Astrocyte (in vitro differentiated cells and primary cell): ENCODE results near the gene PTPRM. TPM values are rescaled to one million over a fixed set of nuclear protein-coding genes. Genes with fewer than 3 reads are reported as not detected.

ENCODE experiments used
- DNase-seq: peaks from one replicate; pipeline ENCODE4 v3.0.0-alpha.2; 2010; ENCODE audit warnings: low read depth
- FAIRE-seq: peaks from 2 replicates; lab custom pipeline; 2011; peaks lifted over from hg19 to GRCh38; lab: Jason Lieb, UNC
- H2AFZ ChIP-seq: 2 replicates; pipeline ENCODE4 v1.6.0; 2012; ENCODE audit warnings: low read depth, low read length, inconsistent platforms
- H3K27ac ChIP-seq: 2 replicates; pipeline ENCODE4 v1.5.1; 2011; ENCODE audit warnings: low read depth, low read length, inconsistent platforms
- H3K27me3 ChIP-seq: 2 replicates; pipeline ENCODE4 v1.6.0; 2011; ENCODE audit warnings: low read length, inconsistent platforms; ENCODE audit not compliant: insufficient read depth
- H3K36me3 ChIP-seq: 2 replicates; pipeline ENCODE4 v1.5.1; 2011; ENCODE audit warnings: low read length, inconsistent platforms; ENCODE audit not compliant: insufficient read depth
- H3K4me1 ChIP-seq: 2 replicates; pipeline ENCODE4 v1.5.1; 2011; ENCODE audit warnings: low read length, inconsistent platforms; ENCODE audit not compliant: insufficient read depth
- H3K4me2 ChIP-seq: 2 replicates; pipeline ENCODE4 v1.6.0; 2012; ENCODE audit warnings: low read length, inconsistent platforms
- H3K4me3 ChIP-seq: 2 replicates; pipeline ENCODE4 v1.5.1; 2011; ENCODE audit warnings: low read depth, mild to moderate bottlenecking, low read length, inconsistent platforms; ENCODE audit not compliant: insufficient read depth
- H3K79me2 ChIP-seq: 2 replicates; pipeline ENCODE4 v1.6.0; 2012; ENCODE audit warnings: mild to moderate bottlenecking, low read length, inconsistent platforms; ENCODE audit not compliant: insufficient read depth
- H3K9ac ChIP-seq: 2 replicates; pipeline ENCODE4 v1.6.0; 2012; ENCODE audit warnings: mild to moderate bottlenecking, low read length, inconsistent platforms
- H3K9me3 ChIP-seq: 2 replicates; pipeline ENCODE4 v1.5.1; 2012; ENCODE audit warnings: low read depth, mild to moderate bottlenecking, low read length, inconsistent platforms; ENCODE audit not compliant: insufficient read depth
- H4K20me1 ChIP-seq: 2 replicates; pipeline ENCODE4 v1.6.0; 2012; ENCODE audit warnings: low read length, inconsistent platforms; ENCODE audit not compliant: insufficient read depth
- H3K27ac Mint-ChIP-seq: one replicate; pipeline ENCODE4 v1.8.0; 2021; ENCODE audit warnings: mild to moderate bottlenecking, mixed read lengths; ENCODE audit not compliant: unreplicated experiment
- H3K27me3 Mint-ChIP-seq: one replicate; pipeline ENCODE4 v1.8.0; 2021; ENCODE audit warnings: low read depth, mixed read lengths; ENCODE audit not compliant: unreplicated experiment
- H3K36me3 Mint-ChIP-seq: one replicate; pipeline ENCODE4 v1.8.0; 2021; ENCODE audit warnings: low read depth, mixed read lengths; ENCODE audit not compliant: unreplicated experiment
- H3K4me1 Mint-ChIP-seq: one replicate; pipeline ENCODE4 v1.8.0; 2021; ENCODE audit warnings: low read depth, mixed read lengths; ENCODE audit not compliant: unreplicated experiment
- H3K4me3 Mint-ChIP-seq: one replicate; pipeline ENCODE4 v1.8.0; 2021; ENCODE audit warnings: mild to moderate bottlenecking, moderate library complexity, mixed read lengths; ENCODE audit not compliant: unreplicated experiment
- H3K9me3 Mint-ChIP-seq: one replicate; pipeline ENCODE4 v1.8.0; 2021; ENCODE audit warnings: mild to moderate bottlenecking, mixed read lengths; ENCODE audit not compliant: unreplicated experiment
- EZH2 ChIP-seq: IDR thresholded peaks from 2 replicates; pipeline ENCODE4 v1.6.1; 2012; ENCODE audit warnings: mild to moderate bottlenecking, low read length, inconsistent platforms; ENCODE audit not compliant: insufficient read depth
- total RNA-seq: library from RNA; stranded (reverse); gene quantifications from 2 replicates; pipeline ENCODE4 v1.2.1, GENCODE V29; 2021
- TF ChIP-seq, protein P1 (sequence below): IDR thresholded peaks from 2 replicates; pipeline ENCODE4 v1.5.1; 2011; ENCODE audit warnings: low read depth, mild to moderate bottlenecking, inconsistent platforms, low read length, moderate library complexity; ENCODE audit not compliant: insufficient read depth

PTPRM gene
- total RNA-seq, 1 donor from 2014 or later: 59.6 TPM

DNA sequence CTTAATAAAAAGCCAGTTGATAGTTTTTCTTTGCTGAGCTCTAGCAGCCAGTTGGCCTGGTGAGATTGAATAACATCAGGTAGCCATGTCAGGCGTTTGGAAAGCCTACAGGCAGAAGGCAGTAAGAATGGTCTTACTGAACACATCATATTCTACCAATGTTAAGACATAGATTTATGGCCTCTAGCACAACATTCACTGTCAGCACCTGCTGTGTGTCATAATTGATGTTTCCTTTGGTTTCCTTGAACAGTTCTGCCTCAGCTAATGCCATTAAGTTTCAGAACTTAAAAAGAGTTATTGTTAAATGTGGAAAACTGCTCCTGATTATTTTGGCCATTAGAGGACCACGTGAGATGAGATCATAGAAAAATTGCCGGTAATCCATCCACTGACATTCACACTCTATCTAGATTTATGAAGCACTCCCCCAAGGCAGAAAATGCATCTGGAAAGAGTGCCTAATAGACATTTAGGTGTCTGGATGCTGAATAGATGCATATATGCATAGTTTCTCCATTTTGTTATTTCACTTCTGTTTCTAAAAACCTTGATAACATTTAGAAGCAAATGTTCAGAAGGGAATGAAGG lies 434.7 kb downstream of the PTPRM start:
- FAIRE-seq: no peak
- peaks cover 2% of the 10 kb centered on the region for H3K36me3 Mint-ChIP-seq

DNA sequence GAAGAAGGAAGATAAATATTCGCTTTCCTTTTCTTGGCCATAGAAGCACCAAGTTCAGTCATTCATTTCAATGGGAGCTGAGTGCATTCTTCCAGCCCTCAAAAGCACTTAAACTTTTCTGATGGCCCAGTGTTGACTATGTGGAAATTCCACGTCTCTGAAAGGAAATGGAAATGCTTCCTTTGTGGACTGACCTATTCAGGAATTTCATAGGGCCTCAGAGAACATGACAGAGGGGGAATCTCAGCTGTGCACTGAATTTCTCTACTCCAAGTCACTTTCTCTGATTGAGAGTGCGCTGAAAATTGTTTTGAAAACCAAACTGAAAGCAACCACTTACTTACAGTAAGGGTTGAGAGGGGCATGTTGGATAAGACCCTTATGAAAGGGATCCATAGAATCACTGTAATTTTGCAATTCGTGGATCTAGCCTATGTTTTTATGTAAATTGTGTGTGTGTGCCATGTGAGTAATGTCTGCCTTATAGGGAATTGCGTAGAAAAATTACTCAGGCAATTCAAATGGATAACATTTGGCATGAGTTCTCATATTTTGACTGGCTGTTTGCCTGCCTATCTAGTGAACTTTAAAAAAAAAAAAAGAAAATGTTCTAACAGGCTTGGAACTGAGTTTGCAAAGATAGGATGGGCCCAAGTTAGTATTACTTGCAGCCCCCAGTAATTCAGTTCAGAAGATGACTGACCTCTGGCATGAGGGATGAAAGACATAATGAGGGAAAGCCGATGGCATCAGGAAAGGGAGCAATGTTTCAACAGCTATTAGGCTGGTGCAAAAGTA lies 437.0 kb downstream of the PTPRM start:
- Mint-ChIP-seq H3K4me3 (no peak overlapping the region), H3K36me3 (peaks cover 2% of the 10 kb centered on the region), H3K27me3 (no peaks in the 10 kb centered on the region), H3K4me1 (peaks cover 10% of the 10 kb centered on the region), H3K27ac (no peak overlapping the region), H3K9me3 (no peaks in the 10 kb centered on the region)
- TF ChIP-seq EZH2: no peak
- TF ChIP-seq, protein P1, sequence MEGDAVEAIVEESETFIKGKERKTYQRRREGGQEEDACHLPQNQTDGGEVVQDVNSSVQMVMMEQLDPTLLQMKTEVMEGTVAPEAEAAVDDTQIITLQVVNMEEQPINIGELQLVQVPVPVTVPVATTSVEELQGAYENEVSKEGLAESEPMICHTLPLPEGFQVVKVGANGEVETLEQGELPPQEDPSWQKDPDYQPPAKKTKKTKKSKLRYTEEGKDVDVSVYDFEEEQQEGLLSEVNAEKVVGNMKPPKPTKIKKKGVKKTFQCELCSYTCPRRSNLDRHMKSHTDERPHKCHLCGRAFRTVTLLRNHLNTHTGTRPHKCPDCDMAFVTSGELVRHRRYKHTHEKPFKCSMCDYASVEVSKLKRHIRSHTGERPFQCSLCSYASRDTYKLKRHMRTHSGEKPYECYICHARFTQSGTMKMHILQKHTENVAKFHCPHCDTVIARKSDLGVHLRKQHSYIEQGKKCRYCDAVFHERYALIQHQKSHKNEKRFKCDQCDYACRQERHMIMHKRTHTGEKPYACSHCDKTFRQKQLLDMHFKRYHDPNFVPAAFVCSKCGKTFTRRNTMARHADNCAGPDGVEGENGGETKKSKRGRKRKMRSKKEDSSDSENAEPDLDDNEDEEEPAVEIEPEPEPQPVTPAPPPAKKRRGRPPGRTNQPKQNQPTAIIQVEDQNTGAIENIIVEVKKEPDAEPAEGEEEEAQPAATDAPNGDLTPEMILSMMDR: no peak
- DNase-seq (peak; percentile 67), FAIRE-seq (no peak)
- Histone ChIP-seq H3K4me1 (peaks cover 3% of the 10 kb centered on the region), H3K79me2 (no peaks in the 10 kb centered on the region), H3K9ac (no peak overlapping the region), H2AFZ (no peak overlapping the region), H3K9me3 (no peaks in the 10 kb centered on the region), H4K20me1 (peaks cover 3% of the 10 kb centered on the region), H3K27ac (no peak overlapping the region), H3K36me3 (no peaks in the 10 kb centered on the region), H3K4me3 (no peak overlapping the region), H3K27me3 (no peaks in the 10 kb centered on the region), H3K4me2 (peak overlapping the region; percentile 29)

More for the DNA sequence above, 434.7 kb downstream of the PTPRM start:
- Histone ChIP-seq H2AFZ (no peak overlapping the region), H3K9me3 (no peaks in the 10 kb centered on the region), H3K4me3 (no peak overlapping the region), H3K27ac (no peak overlapping the region), H3K4me2 (no peak overlapping the region), H3K4me1 (peaks cover 3% of the 10 kb centered on the region), H3K27me3 (no peaks in the 10 kb centered on the region), H3K79me2 (no peaks in the 10 kb centered on the region), H3K36me3 (no peaks in the 10 kb centered on the region), H4K20me1 (peaks cover 3% of the 10 kb centered on the region), H3K9ac (no peak overlapping the region)
- no peak for TF ChIP-seq EZH2
- TF ChIP-seq, protein P1: no peak
- Mint-ChIP-seq H3K27ac (no peak overlapping the region), H3K4me3 (no peak overlapping the region), H3K9me3 (no peaks in the 10 kb centered on the region), H3K4me1 (peaks cover 10% of the 10 kb centered on the region), H3K27me3 (no peaks in the 10 kb centered on the region)
- no peak for DNase-seq
